Astrocyte of the cerebellum (primary cell): Measurements from ENCODE around the gene NLGN1.
A peak's percentile ranks its signal among the peaks of the same experiment; 100 is the strongest.

Experiments
- DNase-seq: peaks from one replicate; pipeline ENCODE4 v3.0.0-alpha.2; 2011; ENCODE audit warnings: low read depth
- H3K4me3 ChIP-seq: 2 replicates; pipeline ENCODE4 v1.5.1; 2011; ENCODE audit warnings: mild to moderate bottlenecking, low read depth, low read length, moderate library complexity
- CTCF ChIP-seq: IDR thresholded peaks from 2 replicates; pipeline ENCODE4 v1.5.1; 2012; ENCODE audit warnings: low read length, low read depth, moderate library complexity, mild to moderate bottlenecking; ENCODE audit errors: missing control alignments
- in situ Hi-C: cut with HindIII; loops from 2 replicates; pipeline ENCODE4 v1.10.0; 2017; ENCODE audit warnings: low sequenced_read_pairs

The NLGN1 gene

GRCh38 chr3:173814809-173815208 is 417.3 kb downstream of the NLGN1 start:
- in situ Hi-C loops = no loop called here
- H3K4me3 ChIP-seq = no peak overlapping the region
- no peak for TF ChIP-seq CTCF
- DNase-seq = no peak

GRCh38 chr3:173819368-173819767 is 421.8 kb downstream of the NLGN1 start:
- DNase-seq = no peak
- no peak overlapping the region for H3K4me3 ChIP-seq
- in situ Hi-C loops = no loop called here
- no peak for TF ChIP-seq CTCF

- TF ChIP-seq CTCF = no peak
- DNase-seq = no peak
- in situ Hi-C loops = no loop called here
- H3K4me3 ChIP-seq = no peak overlapping the region
Observed at GRCh38 chr3:173823911-173824460, 426.4 kb downstream of the NLGN1 start.

GRCh38 chr3:173825730-173826129 is 428.2 kb downstream of the NLGN1 start:
- no peak for DNase-seq
- no peak for TF ChIP-seq CTCF
- in situ Hi-C loops = no loop called here
- H3K4me3 ChIP-seq = no peak overlapping the region

- in situ Hi-C loops = no loop called here
- no peak overlapping the region for H3K4me3 ChIP-seq
- DNase-seq = no peak
- TF ChIP-seq CTCF = no peak
Observed at GRCh38 chr3:173826416-173826815, 428.9 kb downstream of the NLGN1 start.

GRCh38 chr3:173826901-173827609 is 429.5 kb downstream of the NLGN1 start:
- peak; percentile 43 for DNase-seq
- in situ Hi-C loops = no loop called here
- no peak overlapping the region for H3K4me3 ChIP-seq
- no peak for TF ChIP-seq CTCF
